Stimulated activated CD4-positive, alpha-beta T cell treated with anti-CD3 and anti-CD28 coated beads, Interleukin-4, amount 100 ng/mL, for 1 hour (primary cell): ENCODE results near the gene UHMK1.
"Not testable (repeated sequence)": the region's sequence is repeated elsewhere in the genome, so short reads cannot be mapped to it uniquely, and the experiment has no call there.

Experiments used
- DNase-seq: peaks from one replicate; pipeline ENCODE4 v3.0.0-alpha.2; 2020

Gene UHMK1

GRCh38 chr1:162568802-162569201 is 71.2 kb downstream of the UHMK1 start:
- no peak for DNase-seq

- no peak for DNase-seq
These were observed 73.1 kb downstream of the UHMK1 start for GRCh38 chr1:162570718-162571117.

GRCh38 chr1:162571121-162571520 is 73.5 kb downstream of the UHMK1 start:
- DNase-seq: not testable (repeated sequence)

GRCh38 chr1:162571696-162572095 is 74.1 kb downstream of the UHMK1 start:
- DNase-seq: no peak

DNA sequence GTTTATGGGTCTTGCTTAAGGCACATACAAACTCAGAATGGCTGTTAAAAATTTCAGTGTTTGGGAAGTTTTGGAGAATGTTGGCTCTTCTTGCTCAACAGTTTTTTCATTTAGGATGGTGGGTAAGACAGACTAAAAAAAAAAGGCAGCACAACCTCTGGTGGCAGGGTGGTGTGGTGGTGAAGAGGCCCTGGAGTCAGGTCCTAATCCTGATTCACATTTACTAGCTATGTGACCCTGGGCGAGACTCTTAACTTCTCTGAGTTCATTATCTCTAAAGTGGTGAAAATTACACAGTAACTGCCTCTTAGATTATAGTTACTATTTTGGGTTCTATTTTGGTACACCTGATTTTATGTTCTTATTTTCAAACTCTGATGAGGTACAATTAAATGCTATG is 75.5 kb downstream of the UHMK1 start:
- no peak for DNase-seq

DNA sequence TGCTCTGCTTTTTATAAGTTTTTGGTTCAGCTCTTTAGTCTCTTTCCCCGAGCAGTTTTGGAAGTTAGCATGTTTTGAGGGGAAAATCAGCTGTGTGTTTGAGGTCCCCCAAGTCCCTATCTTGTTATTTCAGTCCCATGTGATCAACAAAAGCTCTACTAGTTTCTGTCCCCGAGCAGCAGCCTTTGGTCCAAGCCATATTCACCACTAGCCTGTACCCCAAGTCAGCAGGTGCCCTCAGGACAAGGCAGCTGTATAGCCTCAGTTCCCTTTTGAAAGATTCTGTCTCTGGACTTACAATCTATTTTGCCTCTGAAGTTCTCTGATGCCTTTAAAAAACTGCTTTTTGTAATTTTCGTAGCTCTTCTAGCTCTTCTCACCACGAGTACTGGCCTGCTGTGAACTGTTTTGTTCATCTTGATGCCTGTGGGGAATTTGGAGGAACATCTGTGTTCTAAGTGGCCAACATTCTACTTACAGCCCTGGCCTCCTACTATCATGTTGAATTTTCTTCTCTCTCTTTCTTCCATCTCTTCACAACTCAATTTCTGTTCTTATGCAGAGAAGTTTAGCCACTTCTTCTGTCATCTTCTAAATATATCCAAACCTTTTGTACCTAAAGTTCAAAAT is 80.6 kb downstream of the UHMK1 start:
- no peak for DNase-seq

DNA sequence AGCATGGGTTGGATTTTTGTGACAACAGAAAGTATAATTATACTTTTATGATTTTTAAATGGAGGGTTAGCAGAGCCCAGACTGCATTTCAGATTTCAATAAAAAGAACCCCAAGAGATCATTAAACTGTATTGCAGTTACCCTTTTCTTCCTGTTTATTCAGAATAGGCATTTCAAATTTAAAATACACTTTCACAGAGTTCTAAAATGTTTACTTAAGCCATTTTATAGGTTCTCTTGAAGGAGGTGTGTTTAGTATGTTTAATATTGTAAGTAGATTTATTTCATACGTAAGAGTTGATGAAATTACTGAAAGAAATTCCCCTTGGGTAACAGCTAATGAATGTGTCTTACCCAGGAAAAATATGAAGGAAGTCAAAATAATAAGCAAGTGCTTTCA is 81.3 kb downstream of the UHMK1 start:
- DNase-seq: no peak
